ENCODE data around the gene APOB.

The APOB gene

DNA sequence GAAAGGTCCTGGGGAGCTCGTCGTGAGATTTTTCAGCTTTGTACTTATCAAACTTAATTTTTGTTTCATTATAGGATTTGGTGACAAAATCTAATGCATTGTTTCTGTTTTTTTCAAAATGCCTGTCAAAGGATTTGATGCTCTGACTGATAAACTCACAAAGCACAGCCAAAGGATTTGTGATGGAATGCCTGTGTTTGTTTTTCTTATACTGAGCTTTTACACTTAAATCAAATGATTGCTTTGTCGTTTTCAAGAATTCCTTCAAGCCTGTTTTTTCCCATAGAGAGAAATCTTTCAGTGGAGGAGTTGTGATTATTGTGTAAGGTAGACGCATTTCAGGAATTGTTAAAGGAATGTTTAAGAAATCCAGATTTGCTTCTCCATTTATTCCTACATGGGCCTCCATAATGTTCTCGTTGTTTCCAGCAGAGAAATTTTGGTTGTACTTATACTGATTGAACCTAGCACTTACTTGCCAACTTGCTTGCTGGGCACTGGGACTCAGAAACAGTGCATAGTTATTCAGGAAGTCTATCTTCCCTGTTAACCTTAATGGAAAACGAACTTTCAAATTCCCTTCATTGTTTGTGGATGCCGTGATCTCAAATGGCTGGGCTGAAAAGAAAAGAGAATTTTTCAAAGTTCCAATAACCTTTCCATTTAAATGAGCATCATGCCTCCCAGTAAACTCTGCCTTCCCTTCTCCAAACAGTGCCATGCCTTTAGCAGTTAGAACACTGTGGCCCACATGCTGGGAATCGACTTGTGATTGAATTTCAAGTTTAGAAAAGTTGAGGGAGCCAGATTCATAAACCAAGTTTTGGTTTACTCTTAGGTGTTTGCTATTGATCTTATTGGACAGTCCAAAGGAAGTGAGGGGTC, 36.5 kb downstream of the APOB start:
- Histone ChIP-seq H4K20me1 (ENCODE audit: control insufficient read depth, insufficient read depth, low read depth, low read length) (no peaks in the 10 kb centered on the region), H3K9me2 (replicated peaks; ENCODE audit: control insufficient read depth, low read length) (no peaks in the 10 kb centered on the region), H3K4me1 (ENCODE audit: control insufficient read depth, low read length) (no peaks in the 10 kb centered on the region), H3K4me2 (ENCODE audit: low read length) (no peak overlapping the region), H3F3A (ENCODE audit: control insufficient read depth, insufficient read depth) (no peaks in the 10 kb centered on the region), H3K4me3 (ENCODE audit: low read length) (no peak overlapping the region), H3K79me2 (ENCODE audit: control insufficient read depth, low read length) (no peaks in the 10 kb centered on the region), H3K36me3 (ENCODE audit: control insufficient read depth, low read length) (no peaks in the 10 kb centered on the region), H3K27me3 (ENCODE audit: control insufficient read depth, low read length) (no peaks in the 10 kb centered on the region), H3K27ac (ENCODE audit: low read depth, low read length) (no peak overlapping the region), H3K9me3 (ENCODE audit: control insufficient read depth, insufficient read depth, low read length) (no peaks in the 10 kb centered on the region)
- TF ChIP-seq, protein P1, sequence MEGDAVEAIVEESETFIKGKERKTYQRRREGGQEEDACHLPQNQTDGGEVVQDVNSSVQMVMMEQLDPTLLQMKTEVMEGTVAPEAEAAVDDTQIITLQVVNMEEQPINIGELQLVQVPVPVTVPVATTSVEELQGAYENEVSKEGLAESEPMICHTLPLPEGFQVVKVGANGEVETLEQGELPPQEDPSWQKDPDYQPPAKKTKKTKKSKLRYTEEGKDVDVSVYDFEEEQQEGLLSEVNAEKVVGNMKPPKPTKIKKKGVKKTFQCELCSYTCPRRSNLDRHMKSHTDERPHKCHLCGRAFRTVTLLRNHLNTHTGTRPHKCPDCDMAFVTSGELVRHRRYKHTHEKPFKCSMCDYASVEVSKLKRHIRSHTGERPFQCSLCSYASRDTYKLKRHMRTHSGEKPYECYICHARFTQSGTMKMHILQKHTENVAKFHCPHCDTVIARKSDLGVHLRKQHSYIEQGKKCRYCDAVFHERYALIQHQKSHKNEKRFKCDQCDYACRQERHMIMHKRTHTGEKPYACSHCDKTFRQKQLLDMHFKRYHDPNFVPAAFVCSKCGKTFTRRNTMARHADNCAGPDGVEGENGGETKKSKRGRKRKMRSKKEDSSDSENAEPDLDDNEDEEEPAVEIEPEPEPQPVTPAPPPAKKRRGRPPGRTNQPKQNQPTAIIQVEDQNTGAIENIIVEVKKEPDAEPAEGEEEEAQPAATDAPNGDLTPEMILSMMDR (IDR thresholded peaks at IDR 0.05; ENCODE audit: low read depth, low read length, poor library complexity, severe bottlenecking), result no peak
- no peak for TF ChIP-seq EZH2phosphoT487 (IDR thresholded peaks at IDR 0.05; ENCODE audit: borderline replicate concordance, low read length)

DNA sequence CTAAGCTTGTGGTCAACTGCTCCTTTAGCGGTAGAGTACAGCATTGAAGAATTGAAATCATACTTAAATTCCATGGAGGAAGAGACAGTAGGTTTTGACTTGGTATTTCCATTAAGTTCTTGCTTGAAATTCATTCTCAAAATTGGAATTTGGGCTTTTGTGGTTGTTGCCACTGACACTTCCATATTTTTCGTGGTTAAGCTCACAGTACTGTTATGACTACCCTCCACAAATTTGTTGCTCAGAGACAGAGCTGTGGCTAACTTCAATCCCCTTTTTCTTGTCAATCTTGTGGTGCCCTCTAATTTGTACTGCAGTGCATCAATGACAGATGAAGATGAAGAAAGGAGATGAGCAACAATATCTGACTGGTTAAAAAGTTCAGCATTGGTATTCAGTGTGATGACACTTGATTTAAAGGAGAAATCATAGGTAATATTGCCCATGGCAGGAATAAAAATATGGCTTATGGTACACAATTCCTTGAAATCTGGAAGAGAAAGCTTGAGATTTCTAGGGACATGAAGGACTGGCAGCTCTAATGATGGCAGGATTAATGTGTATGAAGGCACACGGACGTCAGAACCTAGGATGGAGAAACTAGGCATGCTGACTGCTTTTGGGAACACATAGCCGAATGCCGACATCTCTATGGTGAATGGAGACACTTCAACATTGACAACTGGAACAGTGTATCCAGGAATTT, 37.3 kb downstream of the APOB start:
- H3K9me2 ChIP-seq (replicated peaks; ENCODE audit: control insufficient read depth, low read length), result no peaks in the 10 kb centered on the region
- no peaks in the 10 kb centered on the region for H4K20me1 ChIP-seq (ENCODE audit: control insufficient read depth, insufficient read depth, low read depth, low read length)
- H3K27me3 ChIP-seq (ENCODE audit: control insufficient read depth, low read length), result no peaks in the 10 kb centered on the region
- no peak overlapping the region for H3K4me3 ChIP-seq (ENCODE audit: low read length)
- no peaks in the 10 kb centered on the region for H3F3A ChIP-seq (ENCODE audit: control insufficient read depth, insufficient read depth)
- H3K4me2 ChIP-seq (ENCODE audit: low read length), result no peak overlapping the region
- H3K36me3 ChIP-seq (ENCODE audit: control insufficient read depth, low read length), result no peaks in the 10 kb centered on the region
- no peak overlapping the region for H3K27ac ChIP-seq (ENCODE audit: low read depth, low read length)
- H3K9me3 ChIP-seq (ENCODE audit: control insufficient read depth, insufficient read depth, low read length), result no peaks in the 10 kb centered on the region
- H3K4me1 ChIP-seq (ENCODE audit: control insufficient read depth, low read length), result no peaks in the 10 kb centered on the region
- no peak for TF ChIP-seq EZH2phosphoT487 (IDR thresholded peaks at IDR 0.05; ENCODE audit: borderline replicate concordance, low read length)
- TF ChIP-seq, protein P1 (IDR thresholded peaks at IDR 0.05; ENCODE audit: low read depth, low read length, poor library complexity, severe bottlenecking), result no peak
- H3K79me2 ChIP-seq (ENCODE audit: control insufficient read depth, low read length), result no peaks in the 10 kb centered on the region

DNA sequence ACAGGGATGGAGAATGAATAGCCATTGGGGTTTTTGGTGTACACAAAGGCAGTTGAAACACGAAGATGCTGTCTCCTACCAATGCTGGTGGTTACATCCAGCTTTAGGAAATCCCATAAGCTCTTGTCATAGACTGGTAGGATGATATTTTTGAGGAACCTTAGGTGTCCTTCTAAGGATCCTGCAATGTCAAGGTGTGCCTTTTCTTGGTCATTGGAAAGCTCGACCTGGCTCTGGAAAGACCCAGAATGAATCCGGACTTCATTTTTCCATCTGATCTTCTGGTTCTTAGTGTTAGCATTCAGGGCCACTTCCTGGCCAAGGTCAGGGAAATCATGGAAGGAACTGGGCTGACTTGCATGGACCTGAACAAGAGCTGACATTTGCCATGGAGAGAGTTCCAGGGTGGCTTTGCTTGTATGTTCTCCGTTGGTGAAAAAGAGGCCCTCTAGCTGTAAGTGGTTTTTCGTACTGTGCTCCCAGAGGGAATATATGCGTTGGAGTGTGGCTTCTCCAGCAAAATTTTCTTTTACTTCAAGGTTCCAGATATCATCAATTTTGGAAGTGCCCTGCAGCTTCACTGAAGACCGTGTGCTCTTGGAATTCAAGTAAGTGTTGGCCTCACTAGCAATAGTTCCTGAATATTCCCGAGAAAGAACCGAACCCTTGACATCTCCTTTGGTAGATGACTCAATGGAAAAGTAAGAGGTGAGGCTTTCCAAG, 38.0 kb downstream of the APOB start:
- no peaks in the 10 kb centered on the region for H3K4me1 ChIP-seq (ENCODE audit: control insufficient read depth, low read length)
- H3K4me3 ChIP-seq (ENCODE audit: low read length), result no peak overlapping the region
- H3K27me3 ChIP-seq (ENCODE audit: control insufficient read depth, low read length), result no peaks in the 10 kb centered on the region
- no peaks in the 10 kb centered on the region for H3K9me3 ChIP-seq (ENCODE audit: control insufficient read depth, insufficient read depth, low read length)
- H3F3A ChIP-seq (ENCODE audit: control insufficient read depth, insufficient read depth), result no peaks in the 10 kb centered on the region
- no peaks in the 10 kb centered on the region for H3K36me3 ChIP-seq (ENCODE audit: control insufficient read depth, low read length)
- no peak for TF ChIP-seq EZH2phosphoT487 (IDR thresholded peaks at IDR 0.05; ENCODE audit: borderline replicate concordance, low read length)
- TF ChIP-seq, protein P1 (IDR thresholded peaks at IDR 0.05; ENCODE audit: low read depth, low read length, poor library complexity, severe bottlenecking), result no peak
- no peaks in the 10 kb centered on the region for H3K9me2 ChIP-seq (replicated peaks; ENCODE audit: control insufficient read depth, low read length)
- H3K27ac ChIP-seq (ENCODE audit: low read depth, low read length), result no peak overlapping the region
- H4K20me1 ChIP-seq (ENCODE audit: control insufficient read depth, insufficient read depth, low read depth, low read length), result no peaks in the 10 kb centered on the region
- no peak overlapping the region for H3K4me2 ChIP-seq (ENCODE audit: low read length)
- no peaks in the 10 kb centered on the region for H3K79me2 ChIP-seq (ENCODE audit: control insufficient read depth, low read length)

Data from DOHH2 (cell line).